WTC11 (cell line): ENCODE measurements around the gene UQCRHL. TPM values are rescaled to one million over a fixed set of nuclear protein-coding genes. Genes with fewer than 3 reads are reported as not detected.

Source experiments
- ATAC-seq: fragments of 200-7000 bp; cut with Tn5 transposase; 2 replicates; pipeline ENCODE4 v1.10.0; 2021; ENCODE audit warnings: mild to moderate bottlenecking, moderate library complexity
- CTCF ChIA-PET: fragments of 300-600 bp; sonication (Branson Sonifier 250); formaldehyde crosslinking; loops from one replicate; lab custom pipeline; 2021; ENCODE audit warnings: antibody characterized with exemption; lab: Charles Lee
- POLR2A ChIA-PET: fragments of 350-600 bp; sonication (Branson Sonifier 250); formaldehyde crosslinking; loops from one replicate; lab custom pipeline; 2021; ENCODE audit warnings: antibody characterized with exemption; lab: Charles Lee
- DNase-seq: peaks from one replicate; pipeline ENCODE4 v3.0.0; 2021; ENCODE audit warnings: low spot score
- H3K27ac Mint-ChIP-seq: 2 replicates; pipeline ENCODE4 v1.8.0; 2021; ENCODE audit warnings: mixed read lengths
- H3K27me3 Mint-ChIP-seq: 2 replicates; pipeline ENCODE4 v1.8.0; 2021; ENCODE audit warnings: low read depth, mild to moderate bottlenecking, moderate library complexity, mixed read lengths
- H3K36me3 Mint-ChIP-seq: 2 replicates; pipeline ENCODE4 v1.8.0; 2021; ENCODE audit warnings: mixed read lengths
- H3K4me1 Mint-ChIP-seq: 2 replicates; pipeline ENCODE4 v1.8.0; 2022; ENCODE audit warnings: mixed read lengths
- H3K4me3 Mint-ChIP-seq: 2 replicates; pipeline ENCODE4 v1.8.0; 2021; ENCODE audit warnings: mild to moderate bottlenecking, moderate library complexity, mixed read lengths
- H3K9me3 Mint-ChIP-seq: 2 replicates; pipeline ENCODE4 v1.8.0; 2021; ENCODE audit warnings: mixed read lengths
- ATF2 ChIP-seq: sonication (generic); formaldehyde crosslinking; IDR thresholded peaks from 2 replicates; pipeline ENCODE4 v1.8.1; 2022; ENCODE audit warnings: low read depth, missing genetic modification reagents, borderline replicate concordance
- CREM ChIP-seq: sonication (generic); formaldehyde crosslinking; IDR thresholded peaks from 2 replicates; pipeline ENCODE4 v1.8.1; 2022; ENCODE audit warnings: mild to moderate bottlenecking, missing genetic modification reagents, moderate library complexity
- ETV6 ChIP-seq: sonication (generic); formaldehyde crosslinking; IDR thresholded peaks from 2 replicates; pipeline ENCODE4 v1.8.1; 2022; ENCODE audit warnings: mild to moderate bottlenecking, missing genetic modification reagents
- GABPB1 ChIP-seq: sonication (generic); formaldehyde crosslinking; IDR thresholded peaks from 2 replicates; pipeline ENCODE4 v1.8.1; 2023; ENCODE audit warnings: mild to moderate bottlenecking, missing genetic modification reagents
- HMGA2 ChIP-seq: fragments of 250-450 bp; sonication (Bioruptor Pico); IDR thresholded peaks from 2 replicates; pipeline ENCODE4 v1.4.0; 2021; ENCODE audit warnings: mild to moderate bottlenecking, moderate library complexity
- JUN ChIP-seq: sonication (generic); formaldehyde crosslinking; IDR thresholded peaks from 2 replicates; pipeline ENCODE4 v1.8.0; 2023; ENCODE audit warnings: mild to moderate bottlenecking, missing genetic modification reagents
- MYBL2 ChIP-seq: sonication (generic); formaldehyde crosslinking; IDR thresholded peaks from 2 replicates; pipeline ENCODE4 v1.8.1; 2023; ENCODE audit warnings: mild to moderate bottlenecking, moderate library complexity, missing genetic modification reagents
- NFATC4 ChIP-seq: fragments of 250-450 bp; sonication (Bioruptor Pico); IDR thresholded peaks from 2 replicates; pipeline ENCODE4 v1.9.0; 2021; ENCODE audit warnings: mild to moderate bottlenecking
- USF2 ChIP-seq: sonication (generic); formaldehyde crosslinking; IDR thresholded peaks from 2 replicates; pipeline ENCODE4 v1.8.1; 2023; ENCODE audit warnings: mild to moderate bottlenecking, missing genetic modification reagents, moderate library complexity
- ZNF423 ChIP-seq: fragments of 250-450 bp; sonication (Bioruptor Pico); IDR thresholded peaks from 2 replicates; pipeline ENCODE4 v2.1.2; 2022; ENCODE audit warnings: mild to moderate bottlenecking, moderate library complexity
- total RNA-seq: library from RNA; stranded (reverse); gene quantifications from 3 replicates; pipeline ENCODE4 v1.2.3, GENCODE V29; 2021
- TF ChIP-seq, protein P1 (sequence below): sonication (generic); formaldehyde crosslinking; IDR thresholded peaks from 2 replicates; pipeline ENCODE4 v1.8.0; 2022; ENCODE audit warnings: mild to moderate bottlenecking, missing genetic modification reagents
- TF ChIP-seq, protein P2 (sequence below): sonication (generic); formaldehyde crosslinking; IDR thresholded peaks from 2 replicates; pipeline ENCODE4 v1.8.0; 2023; ENCODE audit warnings: missing genetic modification reagents
- TF ChIP-seq, protein P3 (sequence below): sonication (generic); formaldehyde crosslinking; IDR thresholded peaks from 2 replicates; pipeline ENCODE4 v1.8.1; 2022; ENCODE audit warnings: missing genetic modification reagents, borderline replicate concordance
- TF ChIP-seq, protein P4 (sequence below): sonication (generic); formaldehyde crosslinking; IDR thresholded peaks from 2 replicates; pipeline ENCODE4 v1.8.1; 2022; ENCODE audit warnings: low read depth, mild to moderate bottlenecking, moderate library complexity, missing genetic modification reagents, borderline replicate concordance
- TF ChIP-seq, protein P5 (sequence below): sonication (generic); formaldehyde crosslinking; conservative IDR thresholded peaks from 2 replicates; pipeline ENCODE4 v1.8.1; 2022; ENCODE audit warnings: mild to moderate bottlenecking, missing genetic modification reagents
- TF ChIP-seq, protein P6 (sequence below): sonication (generic); formaldehyde crosslinking; IDR thresholded peaks from 2 replicates; pipeline ENCODE4 v1.8.0; 2023; ENCODE audit warnings: missing genetic modification reagents, mild to moderate bottlenecking, borderline replicate concordance

Gene UQCRHL
- total RNA-seq, 1 experiment from 2014 or later = 3.8 TPM

DNA sequence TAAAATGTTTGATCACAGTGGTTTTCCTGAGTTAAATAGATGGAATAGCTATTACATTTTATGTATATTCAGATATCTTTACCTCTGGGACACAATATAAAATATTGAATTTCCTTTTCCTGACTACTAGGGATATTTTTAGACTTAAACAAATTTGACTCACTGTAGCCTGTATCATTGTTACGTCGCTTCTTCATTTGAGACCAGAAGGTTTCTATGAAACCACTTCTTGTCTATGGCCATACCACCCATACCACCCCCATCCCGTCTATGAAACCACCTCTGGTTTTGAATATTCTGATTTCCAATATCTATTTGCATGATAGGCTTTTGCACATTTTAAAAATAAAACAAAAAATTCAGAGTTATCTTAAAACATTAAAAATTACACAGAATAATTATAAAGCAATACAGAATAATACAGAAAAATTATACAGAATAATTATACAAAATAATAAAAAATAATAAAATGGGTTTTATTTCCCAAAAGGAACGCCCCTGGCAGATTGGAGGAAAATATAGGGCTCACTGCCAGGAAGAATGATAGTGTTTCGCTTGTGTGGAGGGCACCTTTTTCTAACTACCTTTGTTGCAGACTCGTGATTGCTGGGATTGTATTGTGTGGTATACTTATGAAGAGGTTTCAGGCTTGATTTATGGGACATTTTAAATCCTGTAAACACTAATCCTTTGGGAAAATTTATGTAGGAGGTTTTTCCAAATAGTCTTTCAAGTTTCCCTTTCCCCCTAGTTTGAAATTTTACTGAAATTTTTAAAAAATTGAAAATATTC is 44.8 kb upstream of the UQCRHL start:
- CTCF ChIA-PET = interaction anchor here (4.5 kb wide), 1 partner anchor 37 kb away, joined by 20 read pairs; no protein-coding TSS in a partner anchor
- peaks cover 27% of the 10 kb centered on the region for H3K4me1 Mint-ChIP-seq
- no peak overlapping the region for H3K27ac Mint-ChIP-seq
- peaks cover 5% of the 10 kb centered on the region; the same call in 1 of the 2 replicates for H3K27me3 Mint-ChIP-seq
- H3K9me3 Mint-ChIP-seq = no peaks in the 10 kb centered on the region
- peak; percentile 94 for TF ChIP-seq HMGA2 (CRISPR knock-in tag)
- TF ChIP-seq, protein P1, sequence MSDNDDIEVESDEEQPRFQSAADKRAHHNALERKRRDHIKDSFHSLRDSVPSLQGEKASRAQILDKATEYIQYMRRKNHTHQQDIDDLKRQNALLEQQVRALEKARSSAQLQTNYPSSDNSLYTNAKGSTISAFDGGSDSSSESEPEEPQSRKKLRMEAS (CRISPR knock-in tag) = no peak
- TF ChIP-seq, protein P2, sequence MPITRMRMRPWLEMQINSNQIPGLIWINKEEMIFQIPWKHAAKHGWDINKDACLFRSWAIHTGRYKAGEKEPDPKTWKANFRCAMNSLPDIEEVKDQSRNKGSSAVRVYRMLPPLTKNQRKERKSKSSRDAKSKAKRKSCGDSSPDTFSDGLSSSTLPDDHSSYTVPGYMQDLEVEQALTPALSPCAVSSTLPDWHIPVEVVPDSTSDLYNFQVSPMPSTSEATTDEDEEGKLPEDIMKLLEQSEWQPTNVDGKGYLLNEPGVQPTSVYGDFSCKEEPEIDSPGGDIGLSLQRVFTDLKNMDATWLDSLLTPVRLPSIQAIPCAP = no peak
- no peak for TF ChIP-seq USF2 (CRISPR knock-in tag)
- no peak for TF ChIP-seq GABPB1 (CRISPR knock-in tag)
- no peak for TF ChIP-seq CREM (CRISPR knock-in tag)
- no peak for TF ChIP-seq ETV6 (CRISPR knock-in tag)
- TF ChIP-seq, all 79 proteins: peak for 1
- POLR2A ChIA-PET = interaction anchor here (0.6 kb wide), 1 partner anchor 22 kb away, joined by 3 read pairs; no protein-coding TSS in a partner anchor
- Mint-ChIP-seq H3K36me3 (no peaks in the 10 kb centered on the region), H3K4me3 (no peak overlapping the region)
- DNase-seq (no peak), ATAC-seq (no peak)

DNA sequence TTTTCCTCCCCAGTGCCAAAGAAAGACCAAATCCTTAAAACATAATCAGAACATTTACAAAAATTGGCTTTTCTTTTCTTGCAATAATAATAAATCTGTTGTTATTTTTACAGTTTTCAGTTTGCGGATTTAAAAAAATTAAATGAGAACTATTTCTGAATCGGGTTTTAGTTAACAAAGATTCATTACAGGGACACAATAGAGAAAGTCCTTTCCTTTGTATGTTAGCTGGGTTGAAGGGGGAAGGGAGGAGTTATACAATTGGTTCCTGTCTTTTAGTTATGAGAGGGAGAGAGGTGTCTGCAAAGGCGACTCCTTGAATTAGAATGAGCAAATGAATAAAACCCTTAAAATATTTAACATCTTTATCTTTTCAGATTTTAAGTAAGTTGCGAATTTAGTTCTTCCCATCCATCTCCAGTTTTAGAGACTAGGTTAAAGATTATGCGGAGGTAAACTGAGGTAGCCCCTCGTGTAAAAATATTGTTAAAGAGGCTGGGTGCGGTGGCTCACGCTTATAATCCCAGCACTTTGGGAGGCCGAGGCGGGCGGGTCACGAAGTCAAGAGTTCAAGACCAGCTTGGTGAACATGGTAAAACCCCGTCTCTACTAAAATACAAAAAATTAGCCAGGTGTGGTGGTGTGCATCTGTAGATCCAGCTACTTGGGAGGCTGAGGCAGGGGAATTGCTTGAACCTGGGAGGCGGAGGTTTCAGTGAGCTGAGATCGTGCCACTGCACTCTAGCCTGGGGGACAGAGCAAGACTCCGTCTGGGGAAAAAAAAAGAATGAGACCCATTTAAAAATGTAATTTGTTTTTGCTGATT is 44.0 kb upstream of the UQCRHL start:
- no peaks in the 10 kb centered on the region for H3K36me3 Mint-ChIP-seq
- ChIA-PET CTCF (interaction anchor here (1.8 to 4.5 kb wide), 2 partner anchors 25 to 36 kb away, joined by 5 to 20 read pairs; no protein-coding TSS in a partner anchor), POLR2A (interaction anchor here (0.6 to 1.8 kb wide), 3 partner anchors 17 to 23 kb away, joined by 3 to 7 read pairs (median 6); no protein-coding TSS in a partner anchor)
- no peak for ATAC-seq
- peaks cover 27% of the 10 kb centered on the region for H3K4me1 Mint-ChIP-seq
- peak overlapping the region; percentile 29 for H3K4me3 Mint-ChIP-seq
- H3K9me3 Mint-ChIP-seq = no peaks in the 10 kb centered on the region
- no peak for DNase-seq
- H3K27me3 Mint-ChIP-seq = peaks cover 5% of the 10 kb centered on the region; the same call in 1 of the 2 replicates
- peak overlapping the region; percentile 89 for H3K27ac Mint-ChIP-seq
- TF ChIP-seq, protein P3, sequence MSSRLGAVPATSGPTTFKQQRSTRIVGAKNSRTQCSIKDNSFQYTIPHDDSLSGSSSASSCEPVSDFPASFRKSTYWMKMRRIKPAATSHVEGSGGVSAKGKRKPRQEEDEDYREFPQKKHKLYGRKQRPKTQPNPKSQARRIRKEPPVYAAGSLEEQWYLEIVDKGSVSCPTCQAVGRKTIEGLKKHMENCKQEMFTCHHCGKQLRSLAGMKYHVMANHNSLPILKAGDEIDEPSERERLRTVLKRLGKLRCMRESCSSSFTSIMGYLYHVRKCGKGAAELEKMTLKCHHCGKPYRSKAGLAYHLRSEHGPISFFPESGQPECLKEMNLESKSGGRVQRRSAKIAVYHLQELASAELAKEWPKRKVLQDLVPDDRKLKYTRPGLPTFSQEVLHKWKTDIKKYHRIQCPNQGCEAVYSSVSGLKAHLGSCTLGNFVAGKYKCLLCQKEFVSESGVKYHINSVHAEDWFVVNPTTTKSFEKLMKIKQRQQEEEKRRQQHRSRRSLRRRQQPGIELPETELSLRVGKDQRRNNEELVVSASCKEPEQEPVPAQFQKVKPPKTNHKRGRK (CRISPR knock-in tag) = no peak
- no peak for TF ChIP-seq ZNF423
- no peak for TF ChIP-seq JUN (CRISPR knock-in tag)
- TF ChIP-seq, protein P4, sequence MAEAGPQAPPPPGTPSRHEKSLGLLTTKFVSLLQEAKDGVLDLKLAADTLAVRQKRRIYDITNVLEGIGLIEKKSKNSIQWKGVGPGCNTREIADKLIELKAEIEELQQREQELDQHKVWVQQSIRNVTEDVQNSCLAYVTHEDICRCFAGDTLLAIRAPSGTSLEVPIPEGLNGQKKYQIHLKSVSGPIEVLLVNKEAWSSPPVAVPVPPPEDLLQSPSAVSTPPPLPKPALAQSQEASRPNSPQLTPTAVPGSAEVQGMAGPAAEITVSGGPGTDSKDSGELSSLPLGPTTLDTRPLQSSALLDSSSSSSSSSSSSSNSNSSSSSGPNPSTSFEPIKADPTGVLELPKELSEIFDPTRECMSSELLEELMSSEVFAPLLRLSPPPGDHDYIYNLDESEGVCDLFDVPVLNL (CRISPR knock-in tag) = no peak
- TF ChIP-seq, protein P2 = no peak
- TF ChIP-seq NFATC4 (CRISPR knock-in tag) = no peak
- no peak for TF ChIP-seq ATF2 (CRISPR knock-in tag)
- no peak for TF ChIP-seq MYBL2
- TF ChIP-seq, protein P5, sequence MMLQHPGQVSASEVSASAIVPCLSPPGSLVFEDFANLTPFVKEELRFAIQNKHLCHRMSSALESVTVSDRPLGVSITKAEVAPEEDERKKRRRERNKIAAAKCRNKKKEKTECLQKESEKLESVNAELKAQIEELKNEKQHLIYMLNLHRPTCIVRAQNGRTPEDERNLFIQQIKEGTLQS (CRISPR knock-in tag) = no peak
- TF ChIP-seq, protein P6, sequence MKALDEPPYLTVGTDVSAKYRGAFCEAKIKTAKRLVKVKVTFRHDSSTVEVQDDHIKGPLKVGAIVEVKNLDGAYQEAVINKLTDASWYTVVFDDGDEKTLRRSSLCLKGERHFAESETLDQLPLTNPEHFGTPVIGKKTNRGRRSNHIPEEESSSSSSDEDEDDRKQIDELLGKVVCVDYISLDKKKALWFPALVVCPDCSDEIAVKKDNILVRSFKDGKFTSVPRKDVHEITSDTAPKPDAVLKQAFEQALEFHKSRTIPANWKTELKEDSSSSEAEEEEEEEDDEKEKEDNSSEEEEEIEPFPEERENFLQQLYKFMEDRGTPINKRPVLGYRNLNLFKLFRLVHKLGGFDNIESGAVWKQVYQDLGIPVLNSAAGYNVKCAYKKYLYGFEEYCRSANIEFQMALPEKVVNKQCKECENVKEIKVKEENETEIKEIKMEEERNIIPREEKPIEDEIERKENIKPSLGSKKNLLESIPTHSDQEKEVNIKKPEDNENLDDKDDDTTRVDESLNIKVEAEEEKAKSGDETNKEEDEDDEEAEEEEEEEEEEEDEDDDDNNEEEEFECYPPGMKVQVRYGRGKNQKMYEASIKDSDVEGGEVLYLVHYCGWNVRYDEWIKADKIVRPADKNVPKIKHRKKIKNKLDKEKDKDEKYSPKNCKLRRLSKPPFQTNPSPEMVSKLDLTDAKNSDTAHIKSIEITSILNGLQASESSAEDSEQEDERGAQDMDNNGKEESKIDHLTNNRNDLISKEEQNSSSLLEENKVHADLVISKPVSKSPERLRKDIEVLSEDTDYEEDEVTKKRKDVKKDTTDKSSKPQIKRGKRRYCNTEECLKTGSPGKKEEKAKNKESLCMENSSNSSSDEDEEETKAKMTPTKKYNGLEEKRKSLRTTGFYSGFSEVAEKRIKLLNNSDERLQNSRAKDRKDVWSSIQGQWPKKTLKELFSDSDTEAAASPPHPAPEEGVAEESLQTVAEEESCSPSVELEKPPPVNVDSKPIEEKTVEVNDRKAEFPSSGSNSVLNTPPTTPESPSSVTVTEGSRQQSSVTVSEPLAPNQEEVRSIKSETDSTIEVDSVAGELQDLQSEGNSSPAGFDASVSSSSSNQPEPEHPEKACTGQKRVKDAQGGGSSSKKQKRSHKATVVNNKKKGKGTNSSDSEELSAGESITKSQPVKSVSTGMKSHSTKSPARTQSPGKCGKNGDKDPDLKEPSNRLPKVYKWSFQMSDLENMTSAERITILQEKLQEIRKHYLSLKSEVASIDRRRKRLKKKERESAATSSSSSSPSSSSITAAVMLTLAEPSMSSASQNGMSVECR (CRISPR knock-in tag) = no peak
